Left renal cortex interstitium (tissue), 4 donors: ENCODE measurements around the gene ANAPC15. TPM values are rescaled to one million over a fixed set of nuclear protein-coding genes. Genes with fewer than 3 reads are reported as not detected.

Experiments used
- DNase-seq, 4 donors: peaks; one replicate each; pipeline ENCODE4 v3.0.0-alpha.2; 2013; ENCODE audit warnings: low read depth in 4 of 4, low spot score in 2 of 4, missing footprints in 1 of 4
- polyA plus RNA-seq, 4 donors: library from polyadenylated mRNA; unstranded; fragments of 120-200 nt; gene quantifications; one replicate each; pipeline ENCODE4 v1.2.1, GENCODE V29; 2013; ENCODE audit not compliant: insufficient read length in 4 of 4

ANAPC15 gene
- polyA plus RNA-seq, 4 donors = 47.2 to 57.8 (median 50.2) TPM

- no peak for DNase-seq
Measured at GRCh38 chr11:72088076-72088808, 24.3 kb downstream of the ANAPC15 start.

- DNase-seq = no peak
Measured at GRCh38 chr11:72085621-72086351, 26.7 kb downstream of the ANAPC15 start.

DNA sequence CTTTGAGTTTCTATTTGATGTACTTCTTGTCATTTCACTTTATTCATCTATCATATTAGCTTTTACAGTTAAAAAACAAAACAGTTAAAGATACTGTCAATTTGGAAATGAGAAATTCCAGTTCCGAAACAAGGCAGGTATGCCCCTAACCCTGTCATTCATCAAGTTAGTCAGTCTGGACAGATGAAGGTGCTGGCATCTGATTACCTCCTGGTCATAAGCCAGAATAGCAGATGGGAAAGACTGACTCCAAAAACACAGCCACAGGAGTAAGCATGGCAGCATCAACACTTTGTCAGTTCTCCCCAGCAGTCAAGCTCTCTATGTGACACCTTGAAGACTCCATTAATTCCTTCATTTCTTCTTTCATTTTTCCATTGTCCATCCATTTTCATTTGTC, 27.5 kb downstream of the ANAPC15 start:
- DNase-seq = no peak

DNA sequence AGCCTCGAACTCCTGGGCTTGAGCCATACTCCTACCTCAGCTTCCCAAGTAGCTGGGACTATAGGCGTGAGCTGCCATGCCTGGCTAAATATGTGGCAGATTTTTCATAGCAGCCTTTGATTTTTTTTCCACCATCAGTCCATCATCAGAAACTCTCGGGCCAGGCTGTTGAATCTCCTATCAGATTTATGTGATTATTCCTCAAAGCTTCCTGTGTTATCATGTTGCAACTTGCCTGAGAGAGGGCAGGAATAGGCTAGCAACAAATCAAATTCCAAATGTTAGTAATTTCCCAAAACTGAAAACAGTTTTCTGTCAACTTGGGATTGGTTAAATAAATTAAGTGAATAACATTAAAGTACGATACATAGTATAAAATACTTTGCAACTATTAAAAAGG, 28.4 kb downstream of the ANAPC15 start:
- no peak for DNase-seq

DNA sequence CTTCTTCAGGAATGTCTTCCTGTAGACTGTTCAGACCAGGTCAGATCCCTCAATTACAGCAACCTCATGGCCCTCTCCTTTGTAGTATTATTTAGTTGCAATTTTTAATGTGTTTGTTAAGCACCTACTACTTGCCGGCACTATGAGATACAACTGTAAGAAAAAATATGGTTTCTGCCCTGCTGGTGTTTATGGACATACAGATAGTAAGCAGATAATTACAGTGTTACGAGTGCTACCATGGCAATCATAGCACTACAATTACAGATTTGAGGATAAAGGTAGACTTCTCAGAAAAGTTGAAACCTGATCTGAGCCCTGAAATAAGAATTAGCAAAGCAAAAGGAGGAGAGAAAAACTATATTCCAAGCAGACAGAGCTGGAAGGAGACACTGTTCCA, 29.1 kb downstream of the ANAPC15 start:
- DNase-seq = no peak

GRCh38 chr11:72081821-72082453, 30.6 kb downstream of the ANAPC15 start:
- DNase-seq = no peak

GRCh38 chr11:72081184-72081644, 31.3 kb downstream of the ANAPC15 start:
- no peak for DNase-seq

- DNase-seq = peak; percentile 98 to 100 (median 100)
Measured at GRCh38 chr11:72080326-72081183, 31.9 kb downstream of the ANAPC15 start, which contains the start of the genes LRRC51 and NUMA1. LRRC51 (plus strand) TSS chr11:72080850; CDS start chr11:72089084, 8,234 bp downstream. NUMA1 (minus strand) TSS chr11:72080542; CDS start chr11:72035943, 44,599 bp downstream.

- DNase-seq = no peak
Measured at GRCh38 chr11:72079819-72080325, 32.6 kb downstream of the ANAPC15 start.

- no peak for DNase-seq
Measured at GRCh38 chr11:72078477-72078876, 34.0 kb downstream of the ANAPC15 start.

DNA sequence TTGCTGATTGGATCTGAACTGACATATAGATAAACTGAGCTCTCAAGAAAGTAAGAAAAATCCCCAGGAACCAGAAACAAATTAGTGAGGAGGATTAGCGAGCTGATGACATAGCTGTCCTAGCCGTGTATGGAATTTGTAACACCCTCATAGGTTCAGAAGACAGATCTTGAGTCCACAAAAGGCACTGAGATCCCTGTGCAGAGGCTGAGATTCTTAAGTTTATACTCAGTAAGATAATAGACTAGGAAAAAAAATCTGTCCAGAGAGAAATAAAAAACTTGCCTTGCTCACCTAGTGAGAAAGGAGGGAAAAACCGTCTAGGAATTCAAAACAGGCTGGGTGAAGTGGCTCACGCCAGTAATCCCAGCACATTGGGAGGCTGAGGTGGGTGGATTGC, 36.7 kb downstream of the ANAPC15 start:
- DNase-seq = no peak

DNA sequence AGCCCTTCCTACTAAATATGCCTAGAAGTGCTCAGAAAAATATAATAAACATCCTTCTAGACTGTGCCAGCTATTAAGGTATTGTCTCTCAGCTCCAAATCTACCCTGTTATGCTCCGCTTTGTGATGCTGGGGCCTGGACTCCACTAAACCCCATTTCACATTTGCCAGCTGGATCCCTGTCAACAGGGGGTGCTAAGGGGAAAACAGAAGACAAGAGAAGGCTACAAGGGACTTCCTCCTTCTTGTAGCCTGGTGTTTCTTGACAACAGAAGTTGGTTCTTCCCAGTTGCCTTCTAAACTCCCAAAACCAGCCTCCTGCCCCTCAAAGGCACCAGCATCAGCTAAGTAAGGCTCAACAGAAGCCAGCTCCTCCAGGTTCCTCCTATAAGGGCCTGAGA, 37.4 kb downstream of the ANAPC15 start:
- DNase-seq = no peak

GRCh38 chr11:72072348-72072747, 40.1 kb downstream of the ANAPC15 start:
- DNase-seq = no peak

- no peak for DNase-seq
Measured at GRCh38 chr11:72070491-72070890, 42.0 kb downstream of the ANAPC15 start.

GRCh38 chr11:72069787-72070251, 42.7 kb downstream of the ANAPC15 start:
- no peak for DNase-seq

- no peak for DNase-seq
Measured at GRCh38 chr11:72069200-72069599, 43.3 kb downstream of the ANAPC15 start.

DNA sequence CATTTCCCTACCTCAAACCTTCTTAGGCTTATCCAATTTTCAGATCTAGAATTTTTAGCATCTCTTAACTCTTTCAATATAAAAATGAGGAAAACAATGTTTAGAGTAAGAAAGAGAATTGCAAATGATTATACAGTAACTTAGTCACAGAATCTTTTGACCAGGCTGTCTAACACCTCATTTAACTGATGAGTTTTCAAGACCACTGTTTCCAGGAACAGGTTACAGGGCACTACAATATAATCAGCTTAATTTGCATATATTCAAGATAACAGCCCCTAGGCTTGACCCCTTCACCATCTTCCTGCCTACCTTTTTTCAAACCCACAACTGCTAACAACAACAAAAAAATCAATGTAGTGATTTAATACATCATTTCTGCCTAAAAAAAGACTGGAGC, 44.8 kb downstream of the ANAPC15 start:
- no peak for DNase-seq

- DNase-seq = no peak
Measured at GRCh38 chr11:72067266-72067665, 45.2 kb downstream of the ANAPC15 start.

- no peak for DNase-seq
Measured at GRCh38 chr11:72066855-72067254, 45.6 kb downstream of the ANAPC15 start.
